Colonic mucosa (tissue), 4 donors: ENCODE measurements around the gene ASGR1. TPM values are rescaled to one million over a fixed set of nuclear protein-coding genes. Genes with fewer than 3 reads are reported as not detected.
"Not testable (repeated sequence)": the region's sequence is repeated elsewhere in the genome, so short reads cannot be mapped to it uniquely, and the experiment has no call there.

ENCODE experiments used
- DNase-seq: peaks from one replicate; pipeline ENCODE4 v3.0.0-alpha.2; 2020
- H3K27ac ChIP-seq: fragments of 200-600 bp; one replicate; pipeline ENCODE4 v1.8.0; 2021
- H3K27me3 ChIP-seq: fragments of 200-600 bp; one replicate; pipeline ENCODE4 v1.8.0; 2021
- H3K36me3 ChIP-seq: fragments of 200-600 bp; one replicate; pipeline ENCODE4 v1.8.0; 2021
- H3K4me1 ChIP-seq: fragments of 200-600 bp; one replicate; pipeline ENCODE4 v1.8.0; 2021; ENCODE audit warnings: mild to moderate bottlenecking
- H3K4me3 ChIP-seq: fragments of 200-600 bp; one replicate; pipeline ENCODE4 v1.8.0; 2021
- H3K9ac ChIP-seq, 2 donors: one replicate each; pipeline ENCODE4 v1.7.0; 2013; ENCODE audit warnings: control low read depth in 2 of 2, low read depth in 2 of 2, low read length in 2 of 2
- H3K9me3 ChIP-seq: fragments of 200-600 bp; one replicate; pipeline ENCODE4 v1.8.0; 2021
- intact Hi-C: fragments of 100-400 bp; cut with DNase I; formaldehyde crosslinking; loops from one replicate; pipeline ENCODE4 v1.14.1; 2022
- total RNA-seq, 2 donors: library from RNA; stranded (reverse); fragmentation: NEBNext Ultra II Directional in 1 of 2; extraction: Animal tissue kit (Norgen Biotek cat#: 25700) in 1 of 2; gene quantifications; one replicate each; pipeline ENCODE4 v1.2.1, GENCODE V29; 2021
- TF ChIP-seq, protein P1 (sequence below): fragments of 200-600 bp; IDR thresholded peaks from one replicate; pipeline ENCODE4 v1.8.0; 2022; ENCODE audit warnings: antibody characterized with exemption, mild to moderate bottlenecking
- donor health status: healthy.
- donor health status: DM: no; HTN: no; CAD: no.
- donor health status: DM: no; HTN: no; CAD: no.

ASGR1 gene
- total RNA-seq, 2 donors from 2014 or later: 0.47 to 1.1 TPM

DNA sequence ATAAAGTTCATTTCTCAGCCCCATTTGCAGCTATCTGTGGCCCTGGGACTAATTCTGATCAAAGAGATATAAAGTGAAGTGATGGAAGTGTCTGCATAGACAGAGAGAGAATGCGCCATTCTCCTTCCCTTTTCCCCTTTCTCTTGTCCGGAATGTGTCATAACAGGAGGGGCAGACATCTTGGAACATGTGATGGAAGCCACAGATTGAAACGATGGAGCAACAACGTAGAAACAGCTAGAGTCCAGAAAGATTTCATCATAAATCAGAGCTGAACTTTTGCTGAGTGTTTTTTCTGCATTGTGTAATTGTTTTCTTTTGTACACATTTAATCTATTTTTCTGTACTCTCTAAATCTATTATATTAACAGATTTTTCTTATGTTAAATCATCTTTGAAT lies 11.3 kb downstream of the ASGR1 start:
- Histone ChIP-seq H3K9me3 (no peaks in the 10 kb centered on the region), H3K4me3 (no peak overlapping the region), H3K27ac (no peak overlapping the region), H3K4me1 (no peaks in the 10 kb centered on the region), H3K36me3 (no peaks in the 10 kb centered on the region), H3K9ac (no peak overlapping the region), H3K27me3 (no peaks in the 10 kb centered on the region)
- DNase-seq: no peak
- TF ChIP-seq, protein P1, sequence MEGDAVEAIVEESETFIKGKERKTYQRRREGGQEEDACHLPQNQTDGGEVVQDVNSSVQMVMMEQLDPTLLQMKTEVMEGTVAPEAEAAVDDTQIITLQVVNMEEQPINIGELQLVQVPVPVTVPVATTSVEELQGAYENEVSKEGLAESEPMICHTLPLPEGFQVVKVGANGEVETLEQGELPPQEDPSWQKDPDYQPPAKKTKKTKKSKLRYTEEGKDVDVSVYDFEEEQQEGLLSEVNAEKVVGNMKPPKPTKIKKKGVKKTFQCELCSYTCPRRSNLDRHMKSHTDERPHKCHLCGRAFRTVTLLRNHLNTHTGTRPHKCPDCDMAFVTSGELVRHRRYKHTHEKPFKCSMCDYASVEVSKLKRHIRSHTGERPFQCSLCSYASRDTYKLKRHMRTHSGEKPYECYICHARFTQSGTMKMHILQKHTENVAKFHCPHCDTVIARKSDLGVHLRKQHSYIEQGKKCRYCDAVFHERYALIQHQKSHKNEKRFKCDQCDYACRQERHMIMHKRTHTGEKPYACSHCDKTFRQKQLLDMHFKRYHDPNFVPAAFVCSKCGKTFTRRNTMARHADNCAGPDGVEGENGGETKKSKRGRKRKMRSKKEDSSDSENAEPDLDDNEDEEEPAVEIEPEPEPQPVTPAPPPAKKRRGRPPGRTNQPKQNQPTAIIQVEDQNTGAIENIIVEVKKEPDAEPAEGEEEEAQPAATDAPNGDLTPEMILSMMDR: no peak
- intact Hi-C loops: no loop called here

DNA sequence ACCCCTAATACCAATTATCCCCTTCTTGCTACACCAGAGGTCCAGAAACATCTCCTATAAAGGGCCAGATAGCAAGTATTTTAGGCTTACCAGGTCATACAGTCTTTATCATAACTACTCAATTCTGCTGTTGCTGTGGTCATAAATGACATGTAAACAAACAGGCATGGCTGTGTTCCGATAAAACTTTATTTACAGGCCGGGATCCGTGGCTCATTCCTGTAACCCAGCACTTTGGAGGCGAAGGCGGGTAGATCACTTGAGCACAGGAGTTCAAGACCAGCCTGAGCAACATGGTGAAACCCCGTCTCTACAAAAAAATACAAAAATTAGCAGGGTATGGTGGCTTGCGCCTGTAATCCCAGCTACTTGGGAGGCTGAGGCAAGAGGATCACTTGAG lies 12.3 kb downstream of the ASGR1 start:
- no peaks in the 10 kb centered on the region for H3K4me1 ChIP-seq
- no peaks in the 10 kb centered on the region for H3K27me3 ChIP-seq
- H3K4me3 ChIP-seq: no peak overlapping the region
- TF ChIP-seq, protein P1: no peak
- H3K9me3 ChIP-seq: no peaks in the 10 kb centered on the region
- H3K27ac ChIP-seq: no peak overlapping the region
- H3K36me3 ChIP-seq: no peaks in the 10 kb centered on the region
- no peak for DNase-seq
- H3K9ac ChIP-seq: no peak overlapping the region
- intact Hi-C loops: no loop called here

GRCh38 chr17:7159571-7159970 lies 19.6 kb downstream of the ASGR1 start:
- H3K36me3 ChIP-seq, H3K27me3 ChIP-seq, H3K9me3 ChIP-seq, DNase-seq, intact Hi-C loops, H3K9ac ChIP-seq, H3K4me1 ChIP-seq, H3K27ac ChIP-seq, H3K4me3 ChIP-seq: not testable (repeated sequence)

DNA sequence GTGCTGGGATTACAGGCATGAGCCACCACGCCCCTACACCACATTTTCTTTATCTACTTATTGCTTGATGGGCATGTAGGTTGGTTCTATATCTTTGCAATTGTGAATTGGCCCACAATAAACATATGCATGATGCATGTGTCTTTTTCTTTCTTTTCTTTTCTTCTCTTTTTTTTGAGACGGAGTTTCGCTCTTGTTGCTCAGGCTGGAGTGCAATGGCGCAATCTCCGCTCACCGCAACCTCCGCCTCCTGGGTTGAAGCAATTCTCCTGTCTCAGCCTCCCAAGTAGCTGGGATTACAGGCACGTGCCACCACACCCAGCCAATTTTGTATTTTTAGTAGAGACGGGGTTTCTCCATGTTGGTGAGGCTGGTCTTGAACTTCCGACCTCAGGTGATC lies 20.7 kb downstream of the ASGR1 start:
- H3K9ac ChIP-seq, intact Hi-C loops, H3K9me3 ChIP-seq, H3K4me3 ChIP-seq, H3K4me1 ChIP-seq, DNase-seq, H3K27me3 ChIP-seq, H3K27ac ChIP-seq, H3K36me3 ChIP-seq: not testable (repeated sequence)

GRCh38 chr17:7156342-7156940 lies 22.7 kb downstream of the ASGR1 start:
- no peak overlapping the region for H3K9ac ChIP-seq

GRCh38 chr17:7147772-7148171 lies 31.4 kb downstream of the ASGR1 start:
- no peak for DNase-seq
- Histone ChIP-seq H3K9me3 (no peaks in the 10 kb centered on the region), H3K27ac (no peak overlapping the region), H3K36me3 (no peaks in the 10 kb centered on the region), H3K9ac (no peak overlapping the region), H3K4me1 (no peaks in the 10 kb centered on the region), H3K27me3 (no peaks in the 10 kb centered on the region), H3K4me3 (no peak overlapping the region)
- intact Hi-C loops: no loop called here
- TF ChIP-seq, protein P1: no peak

More at GRCh38 chr17:7156342-7156940, 22.7 kb downstream of the ASGR1 start:
- Histone ChIP-seq H3K36me3 (no peaks in the 10 kb centered on the region), H3K4me3 (no peak overlapping the region), H3K27ac (no peak overlapping the region), H3K4me1 (no peaks in the 10 kb centered on the region), H3K27me3 (no peaks in the 10 kb centered on the region), H3K9me3 (no peaks in the 10 kb centered on the region)
- DNase-seq: no peak
- intact Hi-C loops: no loop called here
- TF ChIP-seq, protein P1: no peak
